ENCODE measurements around the gene GTSE1.
A peak's percentile ranks its signal among the peaks of the same experiment; 100 is the strongest.

Gene GTSE1

DNA sequence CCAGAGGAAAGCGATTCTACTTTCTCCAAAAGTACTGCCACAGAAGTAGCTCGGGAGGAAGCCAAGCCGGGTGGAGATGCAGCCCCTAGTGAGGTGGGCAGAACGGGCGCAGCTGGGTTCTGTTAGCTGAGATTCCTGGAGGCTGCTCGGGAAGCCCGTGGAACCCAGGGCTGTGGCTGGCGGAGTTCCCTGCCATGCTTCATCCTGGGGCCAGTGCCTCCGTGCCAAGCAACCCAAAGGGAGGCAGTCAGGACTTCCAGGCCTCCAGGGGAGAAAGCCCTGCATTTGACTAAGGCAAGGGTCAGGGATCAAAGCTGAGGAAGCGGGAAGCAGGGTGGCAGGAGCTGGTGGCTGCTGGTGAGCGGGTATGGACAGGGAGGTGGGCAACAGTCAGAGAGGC is 32.1 kb downstream of the GTSE1 start:
- no peak for DNase-seq (ENCODE audit: low read depth in 2 of 2)

DNA sequence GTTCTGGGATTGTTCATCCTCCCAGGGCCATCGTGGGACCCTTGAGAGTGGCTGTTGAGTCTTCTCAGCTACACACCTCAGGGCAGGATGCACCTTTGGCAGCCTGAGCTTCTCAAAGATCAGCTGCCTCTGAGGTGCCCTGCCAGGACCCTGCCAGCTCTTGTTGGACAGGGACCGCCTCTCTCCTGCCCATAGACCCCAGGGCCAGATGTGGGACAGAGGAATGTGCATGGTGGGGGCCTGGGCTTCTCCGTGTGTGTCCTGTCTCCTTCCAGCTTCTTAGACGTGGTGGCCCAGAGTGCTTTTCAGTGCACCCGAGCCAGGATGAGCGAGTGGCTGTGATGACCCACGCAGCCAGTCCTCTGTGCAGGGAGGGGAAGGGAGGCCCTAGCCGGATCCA is 32.9 kb downstream of the GTSE1 start:
- no peak for DNase-seq (ENCODE audit: low read depth in 2 of 2)

DNA sequence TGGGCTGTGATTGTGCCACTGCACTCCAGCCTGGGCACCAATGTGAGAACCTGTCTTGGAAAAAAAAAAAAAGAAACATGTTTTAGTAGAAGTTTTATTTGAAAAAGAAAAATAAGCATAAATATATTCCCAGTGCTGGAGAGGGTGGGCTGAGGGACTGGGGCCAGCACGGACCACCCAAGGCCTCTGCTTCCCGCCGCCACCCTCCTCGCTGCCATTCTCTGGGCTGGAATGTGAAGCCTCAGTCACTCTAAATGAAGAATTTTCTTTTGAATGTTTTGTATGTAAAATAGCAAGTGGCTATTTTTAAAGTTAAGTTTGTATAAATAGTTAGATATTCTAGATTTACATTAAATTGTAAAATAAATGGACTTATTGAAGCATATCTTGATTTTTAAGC is 33.8 kb downstream of the GTSE1 start:
- DNase-seq (ENCODE audit: low read depth in 2 of 2): no peak

DNA sequence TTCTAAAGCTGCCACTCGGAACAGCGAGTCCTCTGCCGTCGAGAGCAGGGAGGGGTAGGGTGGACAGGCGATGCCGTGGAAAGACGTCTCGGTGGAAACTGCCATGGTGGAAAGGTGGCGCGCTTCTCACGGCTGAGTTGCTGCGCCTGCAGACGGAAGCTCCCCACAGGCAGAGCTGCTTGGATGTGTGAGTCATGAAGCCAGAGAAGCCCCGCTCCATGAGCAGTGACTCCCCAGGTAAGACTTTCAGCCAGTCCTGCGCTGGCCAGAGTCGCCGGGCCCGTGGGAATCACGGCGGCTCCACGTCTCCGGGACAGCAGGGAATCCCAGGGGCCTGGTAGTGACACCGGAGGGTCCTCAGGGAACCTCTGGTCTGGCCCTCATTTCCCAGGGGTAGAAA is 34.8 kb downstream of the GTSE1 start:
- DNase-seq (ENCODE audit: low read depth in 2 of 2): no peak

DNA sequence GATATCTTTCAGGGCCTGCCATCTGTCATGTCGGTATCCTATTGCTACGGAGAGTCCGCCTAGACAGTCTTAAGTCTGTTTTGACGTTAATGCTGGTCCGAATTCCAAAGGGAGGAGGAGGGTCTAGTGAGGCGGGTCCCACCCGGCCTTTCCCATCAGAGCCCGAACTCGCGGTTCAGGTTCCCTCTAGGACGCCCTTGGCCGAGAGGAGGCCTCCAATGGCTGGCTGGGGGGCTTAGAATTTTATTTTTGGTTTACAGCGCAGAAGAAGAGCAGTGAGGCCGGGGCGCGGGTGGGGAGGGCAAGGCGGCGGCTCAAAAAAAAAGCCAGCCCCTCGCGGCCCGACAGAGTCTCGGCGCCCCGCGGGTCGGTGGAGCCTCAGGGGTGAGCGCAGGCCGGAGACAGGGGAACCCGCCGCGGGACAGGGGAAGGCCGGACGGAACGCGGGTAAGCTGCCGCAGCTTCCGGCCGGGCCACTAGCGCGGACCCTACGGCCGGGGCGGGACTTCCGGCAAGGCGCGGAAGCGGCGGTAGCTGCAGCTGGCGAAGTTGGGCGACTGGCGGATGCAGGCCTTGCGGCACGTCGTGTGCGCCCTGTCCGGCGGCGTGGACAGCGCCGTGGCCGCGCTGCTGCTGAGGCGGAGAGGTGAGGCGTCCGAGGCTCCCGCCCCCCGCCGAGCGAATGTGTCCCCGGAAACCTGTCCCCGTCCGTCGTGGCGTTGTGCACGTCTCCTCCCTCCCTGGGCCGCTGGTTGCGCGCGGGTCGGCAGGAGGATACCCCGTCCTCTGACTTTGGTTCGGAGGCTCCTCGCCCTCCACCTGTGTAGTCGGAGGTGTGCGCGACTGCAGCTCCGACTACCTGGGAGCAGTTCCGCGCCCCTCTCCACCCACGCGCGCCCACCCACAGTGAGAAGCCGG is 38.8 kb downstream of the GTSE1 start, which contains the start of gene TRMU:
TSS of gene TRMU (plus strand) at position 514 of the 918 bp plus-strand sequence. CDS start at position 565, 51 bp downstream.
- peak; percentile 39 to 46 for DNase-seq (ENCODE audit: low read depth in 2 of 2)

DNA sequence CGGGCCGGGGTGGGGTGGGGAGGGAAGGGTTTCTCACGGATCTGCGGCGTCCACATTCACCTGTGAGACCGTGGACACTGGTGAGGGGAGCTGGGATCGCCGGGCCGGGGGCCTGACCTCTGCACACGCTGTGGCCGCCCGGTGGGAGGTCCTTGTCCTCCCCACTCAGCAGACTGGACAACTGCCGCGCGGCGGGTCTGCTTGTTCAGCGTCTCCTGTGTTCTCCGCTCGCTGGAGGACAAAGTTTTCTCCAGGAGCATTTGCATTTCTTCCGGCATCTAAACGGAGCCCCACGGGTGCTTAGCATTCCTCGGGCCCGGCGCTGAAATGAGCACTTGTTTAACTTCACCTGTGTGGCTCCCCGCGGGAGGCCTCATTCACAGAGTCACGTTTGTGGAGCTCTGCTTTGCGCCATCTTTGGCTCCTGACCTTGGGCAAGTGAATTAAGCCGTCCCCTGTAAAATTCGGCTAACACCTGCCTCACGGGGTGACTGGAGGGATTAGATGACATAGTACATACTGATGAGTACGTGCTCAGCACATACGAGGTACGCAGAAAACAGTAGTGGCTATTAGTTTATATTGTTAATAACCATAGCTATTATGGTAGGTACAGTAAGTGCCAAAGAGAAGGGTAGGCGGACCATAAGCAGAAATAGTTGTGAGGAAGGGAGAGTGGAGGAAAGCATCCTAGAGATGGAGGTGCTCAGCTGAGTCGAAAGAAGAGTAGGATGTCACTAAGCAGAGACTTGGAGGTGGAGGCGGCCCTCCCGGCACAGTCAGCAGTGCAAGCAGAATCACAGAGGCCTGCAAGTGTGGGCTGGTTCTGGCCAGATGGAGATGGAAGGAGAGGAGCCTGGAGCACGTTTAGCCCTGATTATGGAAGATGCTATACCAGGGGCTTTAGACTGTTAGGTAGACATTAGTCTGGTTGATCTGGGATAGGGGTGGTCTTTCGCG is 39.7 kb downstream of the GTSE1 start:
- DNase-seq (ENCODE audit: low read depth in 2 of 2): no peak

DNA sequence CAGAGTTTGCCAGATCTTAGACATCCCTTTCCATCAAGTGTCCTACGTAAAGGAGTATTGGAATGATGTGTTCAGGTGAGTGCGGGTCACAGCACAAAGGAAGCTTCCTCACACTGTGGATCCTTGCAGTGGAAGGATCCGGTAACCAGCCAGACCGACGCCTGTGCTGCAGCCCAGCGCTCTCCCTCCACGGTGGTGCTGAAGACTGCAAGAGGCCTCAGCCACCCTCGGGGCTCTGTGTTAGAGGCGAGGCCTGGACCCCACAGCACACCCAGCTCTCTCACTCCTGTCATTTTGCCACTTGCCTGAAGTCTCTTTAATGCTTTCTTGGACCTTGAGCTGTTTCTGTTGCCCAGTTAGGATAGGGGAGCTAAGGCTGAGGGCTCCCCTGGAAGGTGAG is 41.2 kb downstream of the GTSE1 start:
- DNase-seq (ENCODE audit: low read depth in 2 of 2): no peak

DNA sequence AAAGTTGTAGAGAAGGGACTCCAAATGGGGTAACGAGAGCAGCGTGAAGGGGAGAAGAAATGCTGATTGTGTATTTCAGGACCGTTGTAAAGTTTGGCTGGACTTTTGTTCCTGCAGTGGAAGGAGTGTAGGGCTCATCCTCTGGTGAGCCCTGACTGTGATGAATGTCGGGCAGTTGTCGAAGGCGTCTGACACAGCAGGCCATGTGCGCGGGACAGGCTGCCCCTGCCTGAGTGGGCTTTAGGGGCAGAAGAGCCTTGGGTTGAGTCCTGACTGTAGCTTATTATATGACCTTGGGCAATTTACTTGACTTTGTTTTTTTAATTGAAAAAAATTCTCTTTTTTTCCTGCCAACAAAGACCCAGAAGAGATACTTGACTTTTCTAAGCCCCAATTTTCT is 42.0 kb downstream of the GTSE1 start:
- DNase-seq (ENCODE audit: low read depth in 2 of 2): no peak

DNA sequence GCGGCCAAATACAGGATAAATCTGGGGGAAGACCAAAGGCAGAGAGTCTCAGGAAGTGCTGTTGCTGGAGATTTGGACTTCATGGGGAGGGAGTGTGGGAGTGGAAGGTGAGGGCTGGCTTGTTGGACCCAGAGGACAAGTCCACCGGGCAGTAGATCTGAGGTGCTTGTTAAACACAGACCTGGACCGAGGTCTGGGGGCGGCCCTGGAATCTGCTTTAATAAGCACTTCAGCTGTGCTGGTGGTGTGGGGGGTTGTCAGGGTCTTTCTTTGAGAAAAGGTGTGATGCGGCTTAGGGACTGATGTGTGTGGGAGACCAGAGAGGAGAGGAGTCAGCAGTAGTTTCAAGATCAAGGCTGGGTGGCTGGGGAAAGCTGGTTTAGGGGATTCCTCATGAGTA is 43.3 kb downstream of the GTSE1 start:
- DNase-seq (ENCODE audit: low read depth in 2 of 2): no peak

DNA sequence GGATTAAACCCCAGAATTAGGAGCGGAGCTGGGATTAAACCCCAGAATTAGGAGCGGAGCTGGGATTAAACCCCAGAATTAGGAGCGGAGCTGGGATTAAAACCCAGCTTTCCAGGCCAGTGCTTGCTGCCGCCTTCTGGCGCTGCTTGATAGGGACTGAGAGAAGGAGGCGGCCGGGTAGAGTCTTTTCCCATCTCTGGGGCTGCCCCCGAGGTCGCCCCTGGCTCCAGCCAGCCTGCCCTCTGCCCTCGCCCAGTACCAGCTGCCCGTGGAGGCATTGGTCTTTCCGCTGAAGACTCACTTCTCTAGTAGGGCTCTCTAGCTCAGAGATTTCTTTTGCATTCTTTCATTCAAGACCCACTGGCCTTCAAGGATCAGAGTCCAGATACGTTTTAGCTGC is 44.0 kb downstream of the GTSE1 start:
- no peak for DNase-seq (ENCODE audit: low read depth in 2 of 2)

DNA sequence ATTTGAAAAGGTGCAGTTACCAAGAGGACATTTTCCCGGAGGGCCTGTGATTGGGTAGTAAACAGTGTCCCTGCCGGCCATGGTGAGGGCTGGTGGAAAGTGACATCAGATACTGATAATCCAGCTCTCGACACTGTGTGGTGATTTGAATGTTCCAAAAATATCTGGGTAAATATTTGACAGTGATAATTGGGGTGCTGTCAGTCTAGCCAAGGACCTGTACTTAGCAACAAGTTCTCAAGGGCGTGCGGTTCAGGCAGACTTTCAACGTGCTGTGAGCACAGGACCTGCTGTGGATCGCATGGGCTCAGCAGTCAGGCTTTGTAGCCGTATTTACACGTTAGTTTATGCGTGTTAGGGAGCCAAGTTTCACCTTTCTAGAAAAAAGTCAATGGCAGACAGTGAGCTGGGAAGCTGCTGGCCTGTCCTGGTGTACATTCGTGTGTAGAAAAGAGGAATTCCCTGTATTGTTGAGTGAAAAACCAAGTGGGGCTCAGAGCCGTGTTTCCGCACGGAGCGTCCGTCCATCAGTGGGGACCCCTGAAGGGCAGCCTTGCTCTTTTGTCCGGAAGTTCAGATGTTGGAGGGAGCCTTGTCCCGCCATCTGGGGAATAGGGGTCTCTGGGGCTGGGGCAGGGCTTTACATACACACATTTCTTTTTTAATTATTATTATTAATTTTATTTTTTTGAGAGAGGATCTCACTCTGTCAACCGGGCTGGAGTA is 50.2 kb downstream of the GTSE1 start:
- DNase-seq (ENCODE audit: low read depth in 2 of 2): no peak

DNA sequence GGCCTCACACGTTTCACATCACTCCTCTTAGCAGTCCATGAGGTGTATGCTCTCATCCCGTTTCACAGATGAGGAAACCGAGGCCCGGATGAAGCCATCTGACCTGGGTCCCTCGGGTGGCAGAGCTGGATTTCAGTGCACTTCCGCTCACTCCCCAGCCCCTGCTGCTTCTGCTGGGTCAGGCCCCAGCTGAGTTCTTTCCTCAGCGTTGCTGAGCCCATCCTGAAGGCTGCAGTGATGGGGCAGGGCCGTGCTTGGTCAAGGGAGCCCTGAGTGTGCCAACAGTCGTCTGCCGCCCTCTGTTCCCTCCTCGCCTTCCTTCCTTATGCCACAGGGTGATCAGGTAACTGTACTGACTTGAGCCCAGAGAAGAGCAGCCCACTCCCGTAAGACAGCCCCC is 51.0 kb downstream of the GTSE1 start:
- no peak for DNase-seq (ENCODE audit: low read depth in 2 of 2)

DNA sequence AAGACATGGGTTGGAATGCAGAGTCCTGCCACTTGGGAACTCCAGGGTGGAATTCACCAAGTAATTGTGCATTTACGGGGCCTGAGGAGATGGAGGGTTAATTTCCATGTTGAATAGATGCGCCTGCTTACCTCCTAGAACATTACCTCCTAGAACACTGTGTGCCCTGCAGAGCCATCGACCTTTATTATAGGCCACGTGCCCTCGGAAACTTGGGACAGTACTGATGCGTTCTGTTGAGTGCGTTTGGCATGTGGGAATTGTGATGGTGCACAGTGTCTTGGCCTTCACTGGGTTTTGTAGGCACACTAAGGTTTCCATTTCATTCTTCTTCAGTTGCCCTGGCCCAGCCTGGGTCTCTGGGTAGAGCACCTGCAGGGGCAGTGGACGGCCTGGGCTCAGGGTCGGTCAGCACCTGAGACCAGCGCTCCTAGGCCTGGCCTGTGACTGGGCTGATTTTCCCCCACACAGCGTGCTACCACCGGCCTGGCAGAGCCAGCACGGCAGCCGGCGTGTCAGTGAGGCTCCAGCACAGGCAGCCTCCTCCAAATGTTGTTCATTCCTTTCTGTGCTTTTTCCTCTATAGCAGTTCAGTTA is 51.5 kb downstream of the GTSE1 start:
- DNase-seq (ENCODE audit: low read depth in 2 of 2): no peak

DNA sequence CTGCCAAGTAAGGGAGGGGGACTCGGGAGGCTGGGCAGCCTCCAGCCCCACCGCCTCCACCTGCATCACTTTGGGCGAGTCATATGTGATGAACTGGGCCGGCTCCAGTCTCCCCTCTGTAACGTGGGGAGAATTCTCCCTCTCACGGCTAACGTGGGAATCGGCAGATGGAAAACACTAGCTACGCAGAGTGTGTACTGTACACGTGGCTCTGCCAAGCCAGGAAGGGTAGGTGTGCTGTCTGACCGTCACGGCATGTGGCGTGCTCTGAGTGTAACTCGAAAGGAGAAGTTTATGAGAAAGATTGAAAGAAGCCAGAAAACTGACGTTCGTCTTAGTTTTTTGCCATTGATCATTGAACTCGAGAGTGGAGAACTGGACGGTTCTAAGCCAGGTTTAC is 52.6 kb downstream of the GTSE1 start:
- DNase-seq (ENCODE audit: low read depth in 2 of 2): no peak

DNA sequence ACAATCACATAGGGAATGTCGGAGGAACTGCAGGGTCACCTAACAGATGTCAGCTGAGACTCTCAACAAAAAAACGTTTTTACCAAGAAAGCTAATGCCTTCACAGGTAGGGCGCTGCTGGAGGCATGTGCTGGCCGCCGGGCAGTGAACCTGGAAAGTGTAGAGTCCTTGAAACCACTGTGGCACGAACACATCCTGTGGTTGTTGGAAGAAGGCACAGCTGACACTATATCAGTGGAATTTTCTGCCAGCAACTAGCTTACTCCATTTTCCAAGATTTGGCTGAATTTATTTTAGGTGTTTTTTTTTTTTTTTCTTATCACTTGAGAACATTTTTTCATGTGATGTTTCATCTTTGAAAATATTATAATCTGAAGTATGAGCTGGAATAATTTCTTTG is 53.0 kb downstream of the GTSE1 start:
- DNase-seq (ENCODE audit: low read depth in 2 of 2): no peak

DNA sequence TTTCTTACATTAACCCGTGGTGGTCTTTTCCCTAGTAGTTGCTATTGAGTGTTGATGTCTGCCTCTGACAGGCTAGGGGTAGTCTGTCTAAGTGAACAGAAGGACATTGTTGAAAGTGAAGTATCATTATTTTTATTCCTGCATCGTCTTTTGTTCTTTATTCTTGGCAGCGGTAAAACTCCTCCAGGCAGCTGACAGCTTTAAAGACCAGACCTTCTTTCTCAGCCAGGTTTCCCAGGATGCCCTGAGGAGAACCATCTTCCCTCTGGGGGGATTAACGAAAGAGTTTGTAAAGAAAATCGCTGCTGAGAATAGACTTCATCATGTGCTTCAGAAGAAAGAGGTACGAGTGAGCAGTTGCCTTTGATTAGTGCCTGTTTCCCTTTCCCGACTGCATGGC is 53.5 kb downstream of the GTSE1 start:
- DNase-seq (ENCODE audit: low read depth in 2 of 2): no peak

DNA sequence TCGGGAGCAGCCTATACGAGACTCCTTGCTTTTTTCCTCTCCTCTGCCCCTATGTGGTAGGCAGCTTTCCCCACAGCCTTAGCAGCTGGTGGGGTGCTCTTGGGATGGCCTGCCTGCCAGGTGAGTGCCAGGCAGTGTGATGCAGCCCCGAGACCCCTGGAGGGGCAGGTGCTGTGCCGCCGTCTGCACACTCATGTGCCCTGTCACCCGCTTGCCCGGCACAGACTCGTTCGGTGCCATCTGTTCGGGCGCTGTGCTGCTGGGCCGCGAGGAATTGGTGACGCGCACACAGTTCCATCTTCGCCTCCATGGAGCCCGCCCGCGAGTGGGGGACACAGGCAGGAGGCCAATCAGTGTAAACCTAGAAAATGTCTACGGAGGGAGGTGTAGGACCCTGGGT is 54.0 kb downstream of the GTSE1 start:
- no peak for DNase-seq (ENCODE audit: low read depth in 2 of 2)

DNA sequence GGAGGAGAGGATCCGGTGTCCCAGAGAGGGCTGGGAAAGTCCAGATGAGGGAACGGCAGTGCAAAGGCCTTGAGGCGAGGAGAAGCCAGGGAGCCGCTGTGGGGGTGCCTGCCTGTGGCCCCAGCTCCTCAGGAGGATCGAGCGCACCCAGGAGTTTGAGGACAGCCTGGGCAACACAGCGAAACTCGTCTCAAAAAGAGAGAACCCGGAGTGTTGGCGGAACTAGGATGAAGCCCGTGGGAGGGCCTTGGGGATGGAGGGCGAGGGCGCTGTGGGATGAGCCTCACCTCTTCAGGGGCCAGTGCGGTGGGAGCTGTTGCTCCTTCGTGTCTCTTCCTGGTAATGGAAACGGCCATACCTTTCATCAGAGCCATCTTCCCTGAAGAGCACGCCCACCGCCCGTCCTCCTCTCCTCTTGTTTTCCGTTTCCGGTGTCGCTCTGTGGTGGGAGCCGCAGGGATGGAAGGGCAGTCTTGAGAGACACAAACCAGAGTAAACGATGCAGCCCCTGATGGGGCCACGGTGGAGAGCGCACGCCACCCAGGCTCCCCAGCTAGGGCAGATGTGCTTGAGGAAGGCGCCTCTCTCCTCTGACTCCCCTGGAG is 54.6 kb downstream of the GTSE1 start:
- no peak for DNase-seq (ENCODE audit: low read depth in 2 of 2)

DNA sequence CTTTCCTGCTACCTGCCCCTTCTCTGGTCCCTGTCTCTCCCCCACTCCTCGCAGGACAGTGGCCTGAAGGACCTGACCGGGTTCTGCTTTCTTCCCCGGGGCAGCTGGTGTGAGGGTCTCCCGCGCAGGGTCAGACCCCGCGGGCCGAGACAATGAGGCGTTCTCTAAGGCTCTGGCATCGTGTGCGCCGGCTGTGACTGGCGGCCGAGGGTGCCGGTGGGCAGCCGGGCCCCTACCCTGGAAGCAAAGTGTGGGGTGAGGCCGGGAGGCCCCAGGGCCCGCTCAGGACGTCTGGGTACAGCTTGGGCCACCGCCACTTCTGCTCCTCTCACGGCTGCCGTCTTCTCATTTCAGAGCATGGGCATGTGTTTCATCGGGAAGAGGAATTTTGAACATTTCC is 55.1 kb downstream of the GTSE1 start:
- no peak for DNase-seq (ENCODE audit: low read depth in 2 of 2)

DNA sequence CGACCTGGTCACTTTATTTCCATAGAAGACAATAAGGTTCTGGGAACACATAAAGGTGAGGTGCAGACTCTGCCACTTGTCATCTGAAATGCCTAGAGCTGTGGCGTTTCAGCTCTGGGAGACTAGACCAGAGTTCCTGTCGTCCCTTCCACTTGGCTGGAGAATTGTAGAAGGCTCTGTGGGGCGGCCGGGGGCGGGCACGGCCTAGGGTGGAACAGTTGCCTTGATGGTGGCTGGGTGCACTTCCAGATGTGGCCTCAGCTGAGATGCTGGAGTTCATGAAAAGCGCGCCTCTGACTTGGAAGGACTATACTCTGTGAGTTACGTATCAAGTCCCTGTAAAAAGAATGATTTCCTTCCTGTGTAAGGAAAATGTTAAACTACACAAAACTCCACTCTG is 55.6 kb downstream of the GTSE1 start:
- no peak for DNase-seq (ENCODE audit: low read depth in 2 of 2)

Measured in fibroblast of skin of left biceps (primary cell).